ENCODE data around the gene COL6A3. TPM values are rescaled to one million over a fixed set of nuclear protein-coding genes. Genes with fewer than 3 reads are reported as not detected.

The COL6A3 gene
- total RNA-seq, 2 experiments from 2014 or later, result 1.3 TPM

DNA sequence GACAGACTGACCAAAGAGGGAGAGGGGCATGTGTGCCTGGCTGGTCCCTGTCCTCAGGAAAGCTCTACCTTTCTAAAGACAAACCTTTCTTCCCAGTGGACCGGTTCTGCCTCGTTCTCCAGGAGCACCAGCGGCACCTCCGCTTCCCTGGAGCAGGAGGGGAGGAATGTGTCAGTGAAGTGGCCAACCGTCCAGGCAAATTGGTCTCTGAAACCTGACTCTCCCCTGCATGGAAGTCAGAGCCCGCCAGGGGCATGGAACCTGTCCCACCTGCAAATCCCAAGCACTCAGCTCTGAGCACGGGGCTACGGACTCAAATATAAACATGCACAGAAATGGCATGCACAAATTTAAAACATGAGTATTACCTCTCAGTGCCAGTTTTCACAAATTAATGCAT is 62.9 kb downstream of the COL6A3 start:
- Histone ChIP-seq H3K27ac (ENCODE audit: low read depth in 1 of 2, low read length in 2 of 2) (no peak overlapping the region), H3K27me3 (ENCODE audit: control insufficient read depth in 1 of 2, insufficient read depth in 2 of 2, low read length in 2 of 2) (no peaks in the 10 kb centered on the region), H3K4me1 (ENCODE audit: insufficient read depth, low read length) (no peaks in the 10 kb centered on the region), H3K9me3 (ENCODE audit: control insufficient read depth in 1 of 2, insufficient read depth in 1 of 2, low read length in 2 of 2) (no peaks in the 10 kb centered on the region), H3K4me3 (ENCODE audit: low read length) (no peak overlapping the region), H3K36me3 (ENCODE audit: insufficient read depth, low read length) (no peaks in the 10 kb centered on the region)
- ChIA-PET POLR2A (no interaction called here), CTCF (no interaction called here)
- no peaks in the 10 kb centered on the region for H3K27me3 Mint-ChIP-seq
- no peaks in the 10 kb centered on the region for H3K9me3 Mint-ChIP-seq
- DNase-seq (no peak), ATAC-seq (ENCODE audit: poor library complexity) (no peak)
- no peak overlapping the region for H3K4me3 Mint-ChIP-seq
- H3K4me1 Mint-ChIP-seq (ENCODE audit: low read depth), result no peaks in the 10 kb centered on the region
- TF ChIP-seq, protein P1, sequence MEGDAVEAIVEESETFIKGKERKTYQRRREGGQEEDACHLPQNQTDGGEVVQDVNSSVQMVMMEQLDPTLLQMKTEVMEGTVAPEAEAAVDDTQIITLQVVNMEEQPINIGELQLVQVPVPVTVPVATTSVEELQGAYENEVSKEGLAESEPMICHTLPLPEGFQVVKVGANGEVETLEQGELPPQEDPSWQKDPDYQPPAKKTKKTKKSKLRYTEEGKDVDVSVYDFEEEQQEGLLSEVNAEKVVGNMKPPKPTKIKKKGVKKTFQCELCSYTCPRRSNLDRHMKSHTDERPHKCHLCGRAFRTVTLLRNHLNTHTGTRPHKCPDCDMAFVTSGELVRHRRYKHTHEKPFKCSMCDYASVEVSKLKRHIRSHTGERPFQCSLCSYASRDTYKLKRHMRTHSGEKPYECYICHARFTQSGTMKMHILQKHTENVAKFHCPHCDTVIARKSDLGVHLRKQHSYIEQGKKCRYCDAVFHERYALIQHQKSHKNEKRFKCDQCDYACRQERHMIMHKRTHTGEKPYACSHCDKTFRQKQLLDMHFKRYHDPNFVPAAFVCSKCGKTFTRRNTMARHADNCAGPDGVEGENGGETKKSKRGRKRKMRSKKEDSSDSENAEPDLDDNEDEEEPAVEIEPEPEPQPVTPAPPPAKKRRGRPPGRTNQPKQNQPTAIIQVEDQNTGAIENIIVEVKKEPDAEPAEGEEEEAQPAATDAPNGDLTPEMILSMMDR (IDR thresholded peaks at IDR 0.05), result no peak
- no peak overlapping the region for H3K27ac Mint-ChIP-seq
- no peaks in the 10 kb centered on the region for H3K36me3 Mint-ChIP-seq (ENCODE audit: low read depth)
- intact Hi-C loops (cut with DNase I, micrococcal nuclease), result no loop called here

DNA sequence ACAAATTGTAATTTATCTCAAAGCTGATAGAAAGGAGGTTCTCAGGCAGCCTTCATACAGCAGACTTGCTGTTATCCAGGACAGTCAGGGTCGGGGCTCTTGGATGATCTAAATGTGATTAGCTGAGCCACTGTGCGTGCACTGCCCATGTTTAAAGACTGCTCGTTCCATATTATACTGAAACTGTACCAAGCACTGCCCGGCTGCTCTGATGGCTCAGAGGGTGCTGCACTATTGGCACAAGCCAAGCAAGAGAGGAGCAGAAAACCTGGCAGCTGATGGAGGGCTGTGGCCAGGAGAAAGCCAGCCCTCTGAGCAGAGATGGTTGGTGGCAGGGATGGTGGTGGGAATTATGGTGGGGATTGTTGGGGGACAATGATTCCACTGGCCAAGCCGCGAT is 63.4 kb downstream of the COL6A3 start:
- H3K4me1 Mint-ChIP-seq (ENCODE audit: low read depth), result no peaks in the 10 kb centered on the region
- no peaks in the 10 kb centered on the region for H3K27me3 Mint-ChIP-seq
- ChIA-PET POLR2A (no interaction called here), CTCF (no interaction called here)
- Histone ChIP-seq H3K27me3 (ENCODE audit: control insufficient read depth in 1 of 2, insufficient read depth in 2 of 2, low read length in 2 of 2) (no peaks in the 10 kb centered on the region), H3K4me3 (ENCODE audit: low read length) (no peak overlapping the region), H3K9me3 (ENCODE audit: control insufficient read depth in 1 of 2, insufficient read depth in 1 of 2, low read length in 2 of 2) (no peaks in the 10 kb centered on the region), H3K36me3 (ENCODE audit: insufficient read depth, low read length) (no peaks in the 10 kb centered on the region), H3K4me1 (ENCODE audit: insufficient read depth, low read length) (no peaks in the 10 kb centered on the region), H3K27ac (ENCODE audit: low read depth in 1 of 2, low read length in 2 of 2) (no peak overlapping the region)
- DNase-seq (no peak), ATAC-seq (ENCODE audit: poor library complexity) (no peak)
- H3K4me3 Mint-ChIP-seq, result no peak overlapping the region
- TF ChIP-seq, protein P1 (IDR thresholded peaks at IDR 0.05), result no peak
- no peaks in the 10 kb centered on the region for H3K36me3 Mint-ChIP-seq (ENCODE audit: low read depth)
- H3K9me3 Mint-ChIP-seq, result no peaks in the 10 kb centered on the region
- H3K27ac Mint-ChIP-seq, result no peak overlapping the region
- intact Hi-C loops (cut with DNase I, micrococcal nuclease), result no loop called here

DNA sequence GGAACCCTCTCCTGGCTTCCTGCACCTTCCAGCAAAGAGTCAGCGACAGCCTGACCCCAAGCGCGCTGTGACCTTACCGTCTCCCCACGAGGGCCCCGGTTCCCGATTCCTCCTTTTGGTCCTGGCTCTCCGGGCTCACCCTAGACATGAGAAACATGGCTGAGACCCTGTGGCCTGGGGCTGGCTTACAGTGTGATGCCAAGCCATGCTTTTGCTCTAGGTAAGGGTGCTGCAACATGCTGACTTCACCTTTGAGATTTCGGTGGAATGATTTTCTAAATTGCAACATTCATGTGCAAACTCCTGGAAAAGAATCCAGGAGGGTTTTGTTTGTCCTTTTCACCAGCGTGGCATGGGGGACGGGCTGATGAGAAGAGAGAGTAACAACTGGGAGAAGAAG is 63.9 kb downstream of the COL6A3 start:
- Mint-ChIP-seq H3K36me3 (ENCODE audit: low read depth) (no peaks in the 10 kb centered on the region), H3K27ac (no peak overlapping the region), H3K4me1 (ENCODE audit: low read depth) (no peaks in the 10 kb centered on the region), H3K9me3 (no peaks in the 10 kb centered on the region), H3K27me3 (no peaks in the 10 kb centered on the region), H3K4me3 (no peak overlapping the region)
- POLR2A ChIA-PET, result no interaction called here
- ATAC-seq (ENCODE audit: poor library complexity) (no peak), DNase-seq (no peak)
- no peak overlapping the region for H3K4me3 ChIP-seq (ENCODE audit: low read length)
- H3K27me3 ChIP-seq (ENCODE audit: control insufficient read depth in 1 of 2, insufficient read depth in 2 of 2, low read length in 2 of 2), result no peaks in the 10 kb centered on the region
- no peak overlapping the region for H3K27ac ChIP-seq (ENCODE audit: low read depth in 1 of 2, low read length in 2 of 2)
- H3K4me1 ChIP-seq (ENCODE audit: insufficient read depth, low read length), result no peaks in the 10 kb centered on the region
- intact Hi-C loops (cut with DNase I, micrococcal nuclease), result no loop called here
- H3K36me3 ChIP-seq (ENCODE audit: insufficient read depth, low read length), result no peaks in the 10 kb centered on the region
- H3K9me3 ChIP-seq (ENCODE audit: control insufficient read depth in 1 of 2, insufficient read depth in 1 of 2, low read length in 2 of 2), result no peaks in the 10 kb centered on the region
- TF ChIP-seq, protein P1 (IDR thresholded peaks at IDR 0.05), result no peak
- CTCF ChIA-PET, result no interaction called here
